H1 (cell line): ENCODE results near the gene KLHDC8B. TPM values are rescaled to one million over a fixed set of nuclear protein-coding genes. Genes with fewer than 3 reads are reported as not detected.

Experiments used
- CTCF ChIA-PET: fragments of 300-600 bp; sonication (Branson Sonifier 250); formaldehyde crosslinking; loops from one replicate; lab custom pipeline; 2021; ENCODE audit not compliant: partially characterized antibody; lab: Charles Lee
- POLR2A ChIA-PET: fragments of 300-600 bp; sonication (Branson Sonifier 250); formaldehyde crosslinking; loops from one replicate; lab custom pipeline; 2021; ENCODE audit warnings: inconsistent platforms; ENCODE audit not compliant: partially characterized antibody; lab: Charles Lee
- DNase-seq, 2 experiments: peaks; one replicate each; pipeline versions ENCODE4 v3.0.0 to v3.0.0-alpha.2; 2010 to 2022; ENCODE audit warnings: low spot score in 2 of 2, low read depth in 1 of 2, mixed read lengths in 1 of 2
- FAIRE-seq: peaks from 2 replicates; lab custom pipeline; 2011; peaks lifted over from hg19 to GRCh38; lab: Jason Lieb, UNC
- H2AFZ ChIP-seq: 2 replicates; pipeline ENCODE4 v1.8.1; 2012; ENCODE audit warnings: low read length, inconsistent platforms
- H2AK5ac ChIP-seq: 2 replicates; pipeline ENCODE4 v1.6.1; 2013; ENCODE audit warnings: low read depth, low read length
- H2BK120ac ChIP-seq: replicated peaks from 2 replicates; pipeline ENCODE3; 2013; ENCODE audit warnings: low read depth, low read length, inconsistent platforms
- H2BK12ac ChIP-seq: 2 replicates; pipeline ENCODE4 v1.6.1; 2013; ENCODE audit warnings: low read depth, low read length
- H2BK15ac ChIP-seq: 2 replicates; pipeline ENCODE4 v1.6.1; 2013; ENCODE audit warnings: low read length
- H2BK20ac ChIP-seq: 2 replicates; pipeline ENCODE4 v1.6.1; 2013; ENCODE audit warnings: low read length
- H2BK5ac ChIP-seq: 2 replicates; pipeline ENCODE4 v1.6.1; 2013; ENCODE audit warnings: low read depth, low read length
- H3K14ac ChIP-seq: 2 replicates; pipeline ENCODE4 v1.6.1; 2013; ENCODE audit warnings: inconsistent platforms; ENCODE audit not compliant: insufficient read length
- H3K18ac ChIP-seq: 2 replicates; pipeline ENCODE4 v1.6.1; 2013; ENCODE audit warnings: low read length; ENCODE audit errors: extremely low read depth
- H3K23ac ChIP-seq: 2 replicates; pipeline ENCODE4 v1.6.1; 2013; ENCODE audit warnings: inconsistent platforms; ENCODE audit not compliant: insufficient read length
- H3K23me2 ChIP-seq: 2 replicates; pipeline ENCODE4 v1.6.1; 2013; ENCODE audit warnings: low read depth, low read length
- H3K27ac ChIP-seq: 2 replicates; pipeline ENCODE4 v1.6.1; 2011; ENCODE audit warnings: low read depth, low read length, inconsistent platforms
- H3K27me3 ChIP-seq, 4 experiments: replicated peaks in 1 of 4; 1 replicate in 1 of 4; 2 replicates in 3 of 4; pipeline versions ENCODE4 v1.6.1 to v1.8.1; 2011 to 2013; ENCODE audit warnings: low read length in 3 of 4, mild to moderate bottlenecking in 3 of 4, inconsistent platforms in 2 of 4, mixed read lengths in 2 of 4, moderate library complexity in 1 of 4; ENCODE audit not compliant: control insufficient read depth in 3 of 4, insufficient read depth in 3 of 4; ENCODE audit errors: extremely low read depth in 1 of 4
- H3K36me3 ChIP-seq, 4 experiments: 2 replicates each; pipeline versions ENCODE4 v1.6.1 to v1.8.1; 2011 to 2013; ENCODE audit warnings: mild to moderate bottlenecking in 4 of 4, low read length in 3 of 4, moderate library complexity in 2 of 4, control low read depth in 1 of 4, inconsistent platforms in 1 of 4; ENCODE audit not compliant: insufficient read depth in 4 of 4, control insufficient read depth in 2 of 4
- H3K4ac ChIP-seq: replicated peaks from 2 replicates; pipeline ENCODE3; 2013; ENCODE audit warnings: low read length, low read depth, mixed read lengths, inconsistent platforms; ENCODE audit not compliant: insufficient read length
- H3K4me1 ChIP-seq, 4 experiments: replicated peaks in 1 of 4; 1 replicate in 1 of 4; 2 replicates in 3 of 4; pipeline versions ENCODE4 v1.6.1 to v1.8.1; 2011 to 2013; ENCODE audit warnings: low read length in 3 of 4, inconsistent platforms in 2 of 4, mixed read lengths in 1 of 4; ENCODE audit not compliant: insufficient read depth in 4 of 4, control insufficient read depth in 3 of 4
- H3K4me2 ChIP-seq, 2 experiments: 2 replicates each; pipeline versions ENCODE4 v1.6.1 to v1.8.1; 2011 to 2013; ENCODE audit warnings: low read depth in 2 of 2, low read length in 2 of 2, control low read depth in 1 of 2, inconsistent platforms in 1 of 2, mild to moderate bottlenecking in 1 of 2; ENCODE audit not compliant: insufficient read depth in 1 of 2
- H3K4me3 ChIP-seq, 4 experiments: fragments of 200-600, 300-600 bp in 1 of 4; sonication (generic), shearing (Covaris generic), sonication (Bioruptor Twin) in 1 of 4; 2 replicates each; pipeline versions ENCODE4 v1.5.1 to v1.8.1; 2011 to 2016; ENCODE audit warnings: low read length in 4 of 4, low read depth in 3 of 4, control low read depth in 2 of 4, inconsistent platforms in 2 of 4, mild to moderate bottlenecking in 2 of 4, mixed read lengths in 1 of 4, moderate library complexity in 1 of 4; ENCODE audit not compliant: insufficient read depth in 2 of 4; ENCODE audit errors: extremely low read depth in 1 of 4
- H3K56ac ChIP-seq: replicated peaks from 2 replicates; pipeline ENCODE3; 2013; ENCODE audit warnings: low read depth, mild to moderate bottlenecking, mixed read lengths, low read length, inconsistent platforms; ENCODE audit not compliant: insufficient read length
- H3K79me1 ChIP-seq: 2 replicates; pipeline ENCODE4 v1.6.1; 2013; ENCODE audit warnings: low read depth, low read length, control low read depth
- H3K79me2 ChIP-seq, 2 experiments: 2 replicates each; pipeline versions ENCODE4 v1.6.1 to v1.8.1; 2012 to 2013; ENCODE audit warnings: low read length in 2 of 2, mild to moderate bottlenecking in 2 of 2, inconsistent platforms in 1 of 2; ENCODE audit not compliant: insufficient read depth in 2 of 2, control insufficient read depth in 1 of 2
- H3K9ac ChIP-seq, 4 experiments: replicated peaks in 1 of 4; 1 replicate in 1 of 4; 2 replicates in 3 of 4; pipeline versions ENCODE4 v1.6.1 to v1.8.1; 2011 to 2013; ENCODE audit warnings: low read depth in 3 of 4, low read length in 3 of 4, control low read depth in 2 of 4, mild to moderate bottlenecking in 2 of 4, moderate library complexity in 2 of 4, inconsistent platforms in 1 of 4; ENCODE audit errors: extremely low read depth in 1 of 4
- H3K9me3 ChIP-seq, 2 experiments: 2 replicates each; pipeline versions ENCODE4 v1.6.1 to v1.8.1; 2012 to 2013; ENCODE audit warnings: mild to moderate bottlenecking in 2 of 2, moderate library complexity in 2 of 2, control low read depth in 1 of 2, inconsistent platforms in 1 of 2, low read depth in 1 of 2, low read length in 1 of 2, mixed read lengths in 1 of 2; ENCODE audit not compliant: insufficient read depth in 2 of 2
- H4K20me1 ChIP-seq, 2 experiments: replicated peaks in 1 of 2; 2 replicates each; pipeline versions ENCODE3 to v1.8.1; 2011 to 2013; ENCODE audit warnings: inconsistent platforms in 2 of 2, low read length in 2 of 2, mild to moderate bottlenecking in 1 of 2; ENCODE audit not compliant: insufficient read depth in 2 of 2, control insufficient read depth in 1 of 2
- H4K5ac ChIP-seq: 2 replicates; pipeline ENCODE4 v1.6.1; 2013; ENCODE audit warnings: low read length, low read depth, mixed read lengths, inconsistent platforms; ENCODE audit not compliant: insufficient read length
- H4K8ac ChIP-seq: 2 replicates; pipeline ENCODE4 v1.8.0; 2013; ENCODE audit warnings: mild to moderate bottlenecking, moderate library complexity, low read length, inconsistent platforms; ENCODE audit not compliant: insufficient read depth; ENCODE audit errors: extremely low read depth
- H4K91ac ChIP-seq: replicated peaks from 2 replicates; pipeline ENCODE3; 2013; ENCODE audit warnings: low read length, mixed read lengths, inconsistent platforms; ENCODE audit not compliant: insufficient read length
- EGR1 ChIP-seq: IDR thresholded peaks from 2 replicates; pipeline ENCODE4 v1.6.1; 2011; ENCODE audit warnings: low read depth, low read length, borderline replicate concordance
- EZH2 ChIP-seq: fragments of 200-600 bp; sonication (generic); IDR thresholded peaks from 2 replicates; pipeline ENCODE4 v1.7.1; 2012; ENCODE audit warnings: low read depth, mild to moderate bottlenecking, moderate library complexity, low read length, inconsistent platforms; ENCODE audit not compliant: severe bottlenecking
- GABPA ChIP-seq: IDR thresholded peaks from 2 replicates; pipeline ENCODE4 v1.6.1; 2011; ENCODE audit warnings: mild to moderate bottlenecking, low read length, moderate library complexity, borderline replicate concordance; ENCODE audit not compliant: insufficient read depth
- JUN ChIP-seq: IDR thresholded peaks from 2 replicates; pipeline ENCODE4 v1.6.1; 2011; ENCODE audit warnings: low read depth, mild to moderate bottlenecking, improper control_type of control experiment, low read length
- KDM1A ChIP-seq: fragments of 200-600, 300-600 bp; sonication (generic); IDR thresholded peaks from 2 replicates; pipeline ENCODE4 v1.7.1; 2016; ENCODE audit warnings: mild to moderate bottlenecking, low read length, borderline replicate concordance
- KDM5A ChIP-seq: fragments of 200-600 bp; IDR thresholded peaks from 2 replicates; pipeline ENCODE4 v1.7.1; 2012; ENCODE audit warnings: mild to moderate bottlenecking, low read length, inconsistent platforms, mixed read lengths
- RFX5 ChIP-seq: IDR thresholded peaks from 2 replicates; pipeline ENCODE4 v1.6.1; 2011; ENCODE audit warnings: low read depth, low read length, improper control_type of control experiment, borderline replicate concordance
- RXRA ChIP-seq: IDR thresholded peaks from 2 replicates; pipeline ENCODE4 v1.6.1; 2011; ENCODE audit warnings: low read depth, mild to moderate bottlenecking, low read length, moderate library complexity; ENCODE audit not compliant: insufficient read depth
- SP1 ChIP-seq: IDR thresholded peaks from 2 replicates; pipeline ENCODE4 v1.6.1; 2011; ENCODE audit warnings: low read depth, low read length
- TAF1 ChIP-seq: IDR thresholded peaks from 2 replicates; pipeline ENCODE4 v1.6.1; 2011; ENCODE audit warnings: mild to moderate bottlenecking, low read depth, low read length
- YY1 ChIP-seq: IDR thresholded peaks from 2 replicates; pipeline ENCODE4 v1.6.1; 2011; ENCODE audit warnings: low read depth, mild to moderate bottlenecking, low read length
- WGBS, 2 experiments: shearing (Covaris generic) in 1 of 2; methylation state at CpG; one replicate each; pipeline versions ENCODE4 v1.1.6 to v1.1.7; 2013 to 2015; ENCODE audit warnings: low lambda C conversion rate in 2 of 2, mixed read lengths in 2 of 2, inconsistent platforms in 1 of 2, low coverage in 1 of 2, missing lambda C conversion rate in 1 of 2; ENCODE audit not compliant: insufficient replicate concordance in 2 of 2, insufficient coverage in 1 of 2, insufficient read length in 1 of 2; ENCODE audit errors: extremely low coverage in 1 of 2, missing lambda C conversion rate in 1 of 2; 5-methylcytosine and 5-hydroxymethylcytosine counted together
- polyA plus RNA-seq, 7 experiments: library from polyadenylated mRNA; depleted of rRNA in 3 of 7; stranded (reverse) in 5 of 7; unstranded in 2 of 7; fragments of >200 nt in 5 of 7; fragments of 200-250 nt in 2 of 7; gene quantifications; 1 replicate in 5 of 7; 2 replicates in 1 of 7; 4 replicates in 1 of 7; pipeline versions ENCODE4 v1.2.1 to v1.2.3, GENCODE V29; 2011 to 2013; ENCODE audit warnings: missing spikeins in 2 of 7, mixed read lengths in 2 of 7
- total RNA-seq: library from RNA; stranded (reverse); fragmentation: NEBNext Ultra II Directional; extraction: Animal tissue kit (Norgen Biotek cat#: 25700); gene quantifications from 2 replicates; pipeline ENCODE4 v1.2.1, GENCODE V29; 2021

Gene KLHDC8B
- total and polyA plus RNA-seq, 2 of the 8 experiments (the other 6 are each of a cell fraction or from before 2014, with no cell fraction given): 15.8 to 21.3 TPM

DNA sequence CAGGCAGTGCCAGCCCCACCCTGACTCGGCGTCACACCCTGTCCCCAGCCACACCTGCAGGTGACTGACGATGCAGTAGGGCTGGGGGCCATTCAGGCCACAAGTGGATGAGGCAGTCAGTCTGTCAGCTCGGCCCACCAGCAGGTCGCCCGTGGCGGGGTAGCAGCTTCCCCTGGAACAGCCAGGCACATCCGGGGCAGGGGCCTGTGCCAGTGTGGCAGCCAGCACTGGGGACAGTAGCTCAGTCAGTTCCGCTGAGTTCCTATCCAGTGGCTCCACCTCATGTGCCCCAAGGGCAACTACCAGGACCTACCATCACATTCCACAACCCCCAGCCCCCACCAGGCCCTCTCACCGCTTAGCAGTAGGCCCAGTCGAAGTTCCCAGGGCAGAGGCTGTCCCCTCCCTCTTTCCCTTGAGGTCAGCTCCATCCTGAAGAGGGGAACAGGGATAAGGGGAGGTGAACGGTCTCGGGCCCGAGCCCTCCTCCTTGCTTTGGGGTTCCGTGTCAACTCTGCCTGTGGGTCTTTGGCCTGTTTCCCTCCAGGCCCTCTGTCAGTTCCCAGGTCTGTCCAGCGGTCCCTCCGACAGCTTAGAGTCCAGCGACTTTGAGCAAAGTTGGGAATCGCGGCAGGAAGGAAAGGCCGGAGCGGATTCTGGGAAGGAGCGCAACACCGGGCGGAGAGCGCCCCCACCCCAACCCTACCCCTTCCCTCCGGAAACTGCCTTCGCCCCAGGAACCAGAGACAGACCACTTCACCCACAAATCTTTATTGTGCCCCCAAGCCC lies 38.8 kb upstream of the KLHDC8B start, which contains the start of gene LAMB2:
TSS of gene LAMB2 (minus strand) at position 614 of the 789 bp plus-strand sequence. CDS start at position 431, 183 bp downstream.
- Histone ChIP-seq H3K56ac (peak within 1 kb of the TSS; percentile 87), H3K27me3 (no peaks in the 10 kb centered on the region), H2BK12ac (peak within 1 kb of the TSS; percentile 71), H3K36me3 (0 out of 8 replicates have a peak, but pooled peaks cover 0 to 2% (median 0%) of the 10 kb centered on the region in 4 experiments), H2BK20ac (no peak within 1 kb of the TSS), H3K14ac (peak within 1 kb of the TSS; percentile 70), H4K91ac (peak within 1 kb of the TSS; percentile 87), H3K23ac (no peak within 1 kb of the TSS), H3K4me2 (peak within 1 kb of the TSS; percentile 76 to 90), H2BK120ac (peak within 1 kb of the TSS; percentile 93), H3K18ac (peak within 1 kb of the TSS; percentile 88), H3K79me1 (0 out of 2 replicates have a peak, but pooled peaks cover 4% of the 10 kb centered on the region), H3K4me3 (peak within 1 kb of the TSS; percentile 62 to 92 (median 81)), H4K20me1 (peaks cover 0 to 4% of the 10 kb centered on the region in 2 experiments), H2AK5ac (peak within 1 kb of the TSS; percentile 75; the same call in 1 of the 2 replicates), H3K4me1 (peaks cover 0 to 8% (median 7%) of the 10 kb centered on the region in 4 experiments; a peak in 6 of 7 replicates), H4K8ac (peak within 1 kb of the TSS; percentile 87; the same call in 1 of the 2 replicates), H3K27ac (peak within 1 kb of the TSS; percentile 43), H3K9me3 (no peaks in the 10 kb centered on the region), H2AFZ (peak within 1 kb of the TSS; percentile 95), H4K5ac (peak within 1 kb of the TSS; percentile 90), H2BK5ac (peak within 1 kb of the TSS; percentile 89), H3K23me2 (peaks cover 12% of the 10 kb centered on the region), H3K79me2 (no peaks in the 10 kb centered on the region), H2BK15ac (peak within 1 kb of the TSS; percentile 25; the same call in 1 of the 2 replicates), H3K4ac (peak within 1 kb of the TSS; percentile 60), H3K9ac (peak within 1 kb of the TSS in 3 of 4 experiments; percentile 46 to 62 (median 48); a peak in 5 of 7 replicates)
- 12% methylated on average over 21 of the region's 28 CpGs; no CpG with 5 or more reads in 1 of the 2 experiments for WGBS, 2 experiments
- CTCF ChIA-PET: interaction anchor here (0.7 to 5.5 kb wide), 17 partner anchors 11 to 311 kb away, joined by 3 to 43 read pairs (median 3); partner anchors contain the start of genes KLHDC8B and USP19
- peak; percentile 39 to 88 for DNase-seq
- FAIRE-seq: no peak
- POLR2A ChIA-PET: interaction anchor here (0.6 to 2.4 kb wide), 23 partner anchors 8 to 782 kb away, joined by 3 to 19 read pairs (median 3); partner anchors contain the start of genes DAG1, IMPDH2, NDUFAF3 and QARS1
- TF ChIP-seq KDM1A (no peak), GABPA (no peak), RXRA (no peak), EZH2 (no peak), RFX5 (no peak; the same call in 1 of the 2 replicates), JUN (no peak), TAF1 (0 out of 2 replicates have a peak, but pooled peaks have one; percentile 46), KDM5A (no peak), YY1 (no peak), EGR1 (0 out of 2 replicates have a peak, but pooled peaks have one; percentile 49), SP1 (peak; percentile 89)
